Measurements from ENCODE around the gene ARSK.

Gene ARSK

GRCh38 chr5:95554647-95555548 lies at the start of gene ARSK, which contains the start of gene SKIC3:
Gene ARSK, plus strand, starts transcription at chr5:95555101. Its CDS starts 178 bp downstream, at chr5:95555279.
Gene SKIC3, minus strand, starts transcription at chr5:95554977. Its CDS starts 7,827 bp downstream, at chr5:95547150.
- peak; percentile 98 for DNase-seq (ENCODE audit: low read depth)

- DNase-seq (ENCODE audit: low read depth), result no peak
Observed at GRCh38 chr5:95508550-95508949, 46.4 kb upstream of the ARSK start.

- DNase-seq (ENCODE audit: low read depth), result no peak
Observed at GRCh38 chr5:95511606-95512005, 43.3 kb upstream of the ARSK start.

GRCh38 chr5:95518417-95518816 lies 36.5 kb upstream of the ARSK start:
- no peak for DNase-seq (ENCODE audit: low read depth)

- DNase-seq (ENCODE audit: low read depth), result no peak
Observed at GRCh38 chr5:95519151-95519550, 35.8 kb upstream of the ARSK start.

GRCh38 chr5:95519681-95520080 lies 35.2 kb upstream of the ARSK start:
- no peak for DNase-seq (ENCODE audit: low read depth)

- no peak for DNase-seq (ENCODE audit: low read depth)
Observed at GRCh38 chr5:95520206-95520605, 34.7 kb upstream of the ARSK start.

- DNase-seq (ENCODE audit: low read depth), result no peak
Observed at GRCh38 chr5:95524423-95524822, 30.5 kb upstream of the ARSK start.

GRCh38 chr5:95526871-95527270 lies 28.0 kb upstream of the ARSK start:
- peak; percentile 9 for DNase-seq (ENCODE audit: low read depth)

- DNase-seq (ENCODE audit: low read depth), result no peak
Observed at GRCh38 chr5:95528565-95528964, 26.3 kb upstream of the ARSK start.

- peak; percentile 70 for DNase-seq (ENCODE audit: low read depth)
Observed at GRCh38 chr5:95530416-95530815, 24.5 kb upstream of the ARSK start.

GRCh38 chr5:95531491-95531890 lies 23.4 kb upstream of the ARSK start:
- no peak for DNase-seq (ENCODE audit: low read depth)

GRCh38 chr5:95532415-95532814 lies 22.5 kb upstream of the ARSK start:
- DNase-seq (ENCODE audit: low read depth), result no peak

GRCh38 chr5:95533106-95533505 lies 21.8 kb upstream of the ARSK start:
- no peak for DNase-seq (ENCODE audit: low read depth)

GRCh38 chr5:95533761-95534160 lies 21.1 kb upstream of the ARSK start:
- DNase-seq (ENCODE audit: low read depth), result no peak

GRCh38 chr5:95537501-95537900 lies 17.4 kb upstream of the ARSK start:
- no peak for DNase-seq (ENCODE audit: low read depth)

- DNase-seq (ENCODE audit: low read depth), result no peak
Observed at GRCh38 chr5:95543017-95543705, 11.7 kb upstream of the ARSK start.

GRCh38 chr5:95549030-95549429 lies 5.9 kb upstream of the ARSK start:
- DNase-seq (ENCODE audit: low read depth), result no peak

GRCh38 chr5:95554331-95554646 lies 612 bp upstream of the ARSK start:
- no peak for DNase-seq (ENCODE audit: low read depth)

- DNase-seq (ENCODE audit: low read depth), result peak; percentile 15
Observed at GRCh38 chr5:95555553-95555952, 652 bp downstream of the ARSK start.

GRCh38 chr5:95557841-95558240 lies 2.9 kb downstream of the ARSK start:
- no peak for DNase-seq (ENCODE audit: low read depth)

- DNase-seq (ENCODE audit: low read depth), result no peak
Observed at GRCh38 chr5:95562282-95562681, 7.4 kb downstream of the ARSK start.

- DNase-seq (ENCODE audit: low read depth), result no peak
Observed at GRCh38 chr5:95563367-95563766, 8.5 kb downstream of the ARSK start.

All from HS-5 (cell line).